H1 (cell line): ENCODE results near the gene SCUBE2. TPM values are rescaled to one million over a fixed set of nuclear protein-coding genes. Genes with fewer than 3 reads are reported as not detected.
"Not testable (repeated sequence)": the region's sequence is repeated elsewhere in the genome, so short reads cannot be mapped to it uniquely, and the experiment has no call there.

Source experiments
- CTCF ChIA-PET: fragments of 300-600 bp; sonication (Branson Sonifier 250); formaldehyde crosslinking; loops from one replicate; lab custom pipeline; 2021; ENCODE audit not compliant: partially characterized antibody; lab: Charles Lee
- POLR2A ChIA-PET: fragments of 300-600 bp; sonication (Branson Sonifier 250); formaldehyde crosslinking; loops from one replicate; lab custom pipeline; 2021; ENCODE audit warnings: inconsistent platforms; ENCODE audit not compliant: partially characterized antibody; lab: Charles Lee
- DNase-seq, 2 experiments: peaks; one replicate each; pipeline versions ENCODE4 v3.0.0 to v3.0.0-alpha.2; 2010 to 2022; ENCODE audit warnings: low spot score in 2 of 2, low read depth in 1 of 2, mixed read lengths in 1 of 2
- FAIRE-seq: peaks from 2 replicates; lab custom pipeline; 2011; peaks lifted over from hg19 to GRCh38; lab: Jason Lieb, UNC
- H2AFZ ChIP-seq: 2 replicates; pipeline ENCODE4 v1.8.1; 2012; ENCODE audit warnings: low read length, inconsistent platforms
- H2AK5ac ChIP-seq: 2 replicates; pipeline ENCODE4 v1.6.1; 2013; ENCODE audit warnings: low read depth, low read length
- H2BK120ac ChIP-seq: replicated peaks from 2 replicates; pipeline ENCODE3; 2013; ENCODE audit warnings: low read depth, low read length, inconsistent platforms
- H2BK12ac ChIP-seq: 2 replicates; pipeline ENCODE4 v1.6.1; 2013; ENCODE audit warnings: low read depth, low read length
- H2BK15ac ChIP-seq: 2 replicates; pipeline ENCODE4 v1.6.1; 2013; ENCODE audit warnings: low read length
- H2BK20ac ChIP-seq: 2 replicates; pipeline ENCODE4 v1.6.1; 2013; ENCODE audit warnings: low read length
- H2BK5ac ChIP-seq: 2 replicates; pipeline ENCODE4 v1.6.1; 2013; ENCODE audit warnings: low read depth, low read length
- H3K14ac ChIP-seq: 2 replicates; pipeline ENCODE4 v1.6.1; 2013; ENCODE audit warnings: inconsistent platforms; ENCODE audit not compliant: insufficient read length
- H3K18ac ChIP-seq: 2 replicates; pipeline ENCODE4 v1.6.1; 2013; ENCODE audit warnings: low read length; ENCODE audit errors: extremely low read depth
- H3K23ac ChIP-seq: 2 replicates; pipeline ENCODE4 v1.6.1; 2013; ENCODE audit warnings: inconsistent platforms; ENCODE audit not compliant: insufficient read length
- H3K23me2 ChIP-seq: 2 replicates; pipeline ENCODE4 v1.6.1; 2013; ENCODE audit warnings: low read depth, low read length
- H3K27ac ChIP-seq: 2 replicates; pipeline ENCODE4 v1.6.1; 2011; ENCODE audit warnings: low read depth, low read length, inconsistent platforms
- H3K27me3 ChIP-seq, 4 experiments: replicated peaks in 1 of 4; 1 replicate in 1 of 4; 2 replicates in 3 of 4; pipeline versions ENCODE4 v1.6.1 to v1.8.1; 2011 to 2013; ENCODE audit warnings: low read length in 3 of 4, mild to moderate bottlenecking in 3 of 4, inconsistent platforms in 2 of 4, mixed read lengths in 2 of 4, moderate library complexity in 1 of 4; ENCODE audit not compliant: control insufficient read depth in 3 of 4, insufficient read depth in 3 of 4; ENCODE audit errors: extremely low read depth in 1 of 4
- H3K36me3 ChIP-seq, 4 experiments: 2 replicates each; pipeline versions ENCODE4 v1.6.1 to v1.8.1; 2011 to 2013; ENCODE audit warnings: mild to moderate bottlenecking in 4 of 4, low read length in 3 of 4, moderate library complexity in 2 of 4, control low read depth in 1 of 4, inconsistent platforms in 1 of 4; ENCODE audit not compliant: insufficient read depth in 4 of 4, control insufficient read depth in 2 of 4
- H3K4ac ChIP-seq: replicated peaks from 2 replicates; pipeline ENCODE3; 2013; ENCODE audit warnings: low read length, low read depth, mixed read lengths, inconsistent platforms; ENCODE audit not compliant: insufficient read length
- H3K4me1 ChIP-seq, 4 experiments: replicated peaks in 1 of 4; 1 replicate in 1 of 4; 2 replicates in 3 of 4; pipeline versions ENCODE4 v1.6.1 to v1.8.1; 2011 to 2013; ENCODE audit warnings: low read length in 3 of 4, inconsistent platforms in 2 of 4, mixed read lengths in 1 of 4; ENCODE audit not compliant: insufficient read depth in 4 of 4, control insufficient read depth in 3 of 4
- H3K4me2 ChIP-seq, 2 experiments: 2 replicates each; pipeline versions ENCODE4 v1.6.1 to v1.8.1; 2011 to 2013; ENCODE audit warnings: low read depth in 2 of 2, low read length in 2 of 2, control low read depth in 1 of 2, inconsistent platforms in 1 of 2, mild to moderate bottlenecking in 1 of 2; ENCODE audit not compliant: insufficient read depth in 1 of 2
- H3K4me3 ChIP-seq, 4 experiments: fragments of 200-600, 300-600 bp in 1 of 4; sonication (generic), shearing (Covaris generic), sonication (Bioruptor Twin) in 1 of 4; 2 replicates each; pipeline versions ENCODE4 v1.5.1 to v1.8.1; 2011 to 2016; ENCODE audit warnings: low read length in 4 of 4, low read depth in 3 of 4, control low read depth in 2 of 4, inconsistent platforms in 2 of 4, mild to moderate bottlenecking in 2 of 4, mixed read lengths in 1 of 4, moderate library complexity in 1 of 4; ENCODE audit not compliant: insufficient read depth in 2 of 4; ENCODE audit errors: extremely low read depth in 1 of 4
- H3K56ac ChIP-seq: replicated peaks from 2 replicates; pipeline ENCODE3; 2013; ENCODE audit warnings: low read depth, mild to moderate bottlenecking, mixed read lengths, low read length, inconsistent platforms; ENCODE audit not compliant: insufficient read length
- H3K79me1 ChIP-seq: 2 replicates; pipeline ENCODE4 v1.6.1; 2013; ENCODE audit warnings: low read depth, low read length, control low read depth
- H3K79me2 ChIP-seq, 2 experiments: 2 replicates each; pipeline versions ENCODE4 v1.6.1 to v1.8.1; 2012 to 2013; ENCODE audit warnings: low read length in 2 of 2, mild to moderate bottlenecking in 2 of 2, inconsistent platforms in 1 of 2; ENCODE audit not compliant: insufficient read depth in 2 of 2, control insufficient read depth in 1 of 2
- H3K9ac ChIP-seq, 4 experiments: replicated peaks in 1 of 4; 1 replicate in 1 of 4; 2 replicates in 3 of 4; pipeline versions ENCODE4 v1.6.1 to v1.8.1; 2011 to 2013; ENCODE audit warnings: low read depth in 3 of 4, low read length in 3 of 4, control low read depth in 2 of 4, mild to moderate bottlenecking in 2 of 4, moderate library complexity in 2 of 4, inconsistent platforms in 1 of 4; ENCODE audit errors: extremely low read depth in 1 of 4
- H3K9me3 ChIP-seq, 2 experiments: 2 replicates each; pipeline versions ENCODE4 v1.6.1 to v1.8.1; 2012 to 2013; ENCODE audit warnings: mild to moderate bottlenecking in 2 of 2, moderate library complexity in 2 of 2, control low read depth in 1 of 2, inconsistent platforms in 1 of 2, low read depth in 1 of 2, low read length in 1 of 2, mixed read lengths in 1 of 2; ENCODE audit not compliant: insufficient read depth in 2 of 2
- H4K20me1 ChIP-seq, 2 experiments: replicated peaks in 1 of 2; 2 replicates each; pipeline versions ENCODE3 to v1.8.1; 2011 to 2013; ENCODE audit warnings: inconsistent platforms in 2 of 2, low read length in 2 of 2, mild to moderate bottlenecking in 1 of 2; ENCODE audit not compliant: insufficient read depth in 2 of 2, control insufficient read depth in 1 of 2
- H4K5ac ChIP-seq: 2 replicates; pipeline ENCODE4 v1.6.1; 2013; ENCODE audit warnings: low read length, low read depth, mixed read lengths, inconsistent platforms; ENCODE audit not compliant: insufficient read length
- H4K8ac ChIP-seq: 2 replicates; pipeline ENCODE4 v1.8.0; 2013; ENCODE audit warnings: mild to moderate bottlenecking, moderate library complexity, low read length, inconsistent platforms; ENCODE audit not compliant: insufficient read depth; ENCODE audit errors: extremely low read depth
- H4K91ac ChIP-seq: replicated peaks from 2 replicates; pipeline ENCODE3; 2013; ENCODE audit warnings: low read length, mixed read lengths, inconsistent platforms; ENCODE audit not compliant: insufficient read length
- WGBS, 2 experiments: shearing (Covaris generic) in 1 of 2; methylation state at CpG; one replicate each; pipeline versions ENCODE4 v1.1.6 to v1.1.7; 2013 to 2015; ENCODE audit warnings: low lambda C conversion rate in 2 of 2, mixed read lengths in 2 of 2, inconsistent platforms in 1 of 2, low coverage in 1 of 2, missing lambda C conversion rate in 1 of 2; ENCODE audit not compliant: insufficient replicate concordance in 2 of 2, insufficient coverage in 1 of 2, insufficient read length in 1 of 2; ENCODE audit errors: extremely low coverage in 1 of 2, missing lambda C conversion rate in 1 of 2; 5-methylcytosine and 5-hydroxymethylcytosine counted together
- polyA plus RNA-seq, 7 experiments: library from polyadenylated mRNA; depleted of rRNA in 3 of 7; stranded (reverse) in 5 of 7; unstranded in 2 of 7; fragments of >200 nt in 5 of 7; fragments of 200-250 nt in 2 of 7; gene quantifications; 1 replicate in 5 of 7; 2 replicates in 1 of 7; 4 replicates in 1 of 7; pipeline versions ENCODE4 v1.2.1 to v1.2.3, GENCODE V29; 2011 to 2013; ENCODE audit warnings: missing spikeins in 2 of 7, mixed read lengths in 2 of 7
- total RNA-seq: library from RNA; stranded (reverse); fragmentation: NEBNext Ultra II Directional; extraction: Animal tissue kit (Norgen Biotek cat#: 25700); gene quantifications from 2 replicates; pipeline ENCODE4 v1.2.1, GENCODE V29; 2021

SCUBE2 gene
- total and polyA plus RNA-seq, 2 of the 8 experiments (the other 6 are each of a cell fraction or from before 2014, with no cell fraction given), result 0.29 to 1.2 TPM

- H2BK5ac ChIP-seq, H3K14ac ChIP-seq, H3K4me3 ChIP-seq, H3K56ac ChIP-seq, H3K4ac ChIP-seq, H4K20me1 ChIP-seq, H2BK20ac ChIP-seq, H3K4me1 ChIP-seq, H2AFZ ChIP-seq, DNase-seq, H2BK15ac ChIP-seq, H3K79me1 ChIP-seq, H3K36me3 ChIP-seq, H4K5ac ChIP-seq, H3K4me2 ChIP-seq, H3K27me3 ChIP-seq, H2BK120ac ChIP-seq, H3K9ac ChIP-seq, H2BK12ac ChIP-seq, H3K23me2 ChIP-seq, H3K18ac ChIP-seq, H2AK5ac ChIP-seq, H3K79me2 ChIP-seq, H4K8ac ChIP-seq, H3K9me3 ChIP-seq, H3K27ac ChIP-seq, FAIRE-seq, H3K23ac ChIP-seq, H4K91ac ChIP-seq: not testable (repeated sequence)
- ChIA-PET POLR2A (interaction anchor here (1.5 to 1.9 kb wide), 2 partner anchors 13 to 27 kb away, joined by 4 read pairs; no protein-coding TSS in a partner anchor), CTCF (interaction anchor here (0.7 to 12.2 kb wide), 11 partner anchors 9 to 457 kb away, joined by 3 to 177 read pairs (median 24); no protein-coding TSS in a partner anchor)
- 91% methylated on average over 23 of the region's 23 CpGs; no CpG with 5 or more reads in 1 of the 2 experiments for WGBS, 2 experiments
Observed at GRCh38 chr11:9097186-9097943, 6.0 kb upstream of the SCUBE2 start.
